HL-60 (cell line): ENCODE results near the gene CCT8.

Experiments used
- DNase-seq, 2 experiments: peaks; one replicate each; pipeline ENCODE4 v3.0.0-alpha.2; 2010 to 2020; ENCODE audit warnings: low read depth in 1 of 2, low spot score in 1 of 2
- H3K27ac ChIP-seq: fragments of 250-450 bp; sonication (Bioruptor Pico); replicated peaks from 2 replicates; pipeline ENCODE4 v1.5.1; 2020; ENCODE audit warnings: mild to moderate bottlenecking, moderate library complexity
- H3K27me3 ChIP-seq: fragments of 250-450 bp; sonication (Bioruptor Pico); 2 replicates; pipeline ENCODE4 v1.5.1; 2021; ENCODE audit warnings: mild to moderate bottlenecking, moderate library complexity; ENCODE audit not compliant: insufficient read depth, poor library complexity, severe bottlenecking
- H3K4me3 ChIP-seq: replicated peaks from 2 replicates; pipeline ENCODE4 v1.5.1; 2011; ENCODE audit warnings: mild to moderate bottlenecking, control low read depth, low read length; ENCODE audit not compliant: insufficient read depth
- CTCF ChIP-seq: IDR thresholded peaks from one replicate; pipeline ENCODE4 v1.5.1; 2011; ENCODE audit warnings: low read length, control low read depth, inconsistent platforms; ENCODE audit not compliant: insufficient read depth
- GABPA ChIP-seq: IDR thresholded peaks from 2 replicates; pipeline ENCODE4 v1.6.1; 2012; ENCODE audit warnings: low read depth
- POLR2AphosphoS5 ChIP-seq: IDR thresholded peaks from 2 replicates; pipeline ENCODE4 v1.6.1; 2012; ENCODE audit warnings: low read depth
- REST ChIP-seq: IDR thresholded peaks from 2 replicates; pipeline ENCODE4 v1.6.1; 2012; ENCODE audit warnings: low read depth; ENCODE audit not compliant: insufficient replicate concordance
- SPI1 ChIP-seq: IDR thresholded peaks from 2 replicates; pipeline ENCODE4 v1.6.1; 2012; ENCODE audit warnings: low read depth, mild to moderate bottlenecking, borderline replicate concordance

CCT8 gene

GRCh38 chr21:29114765-29115500 lies 41.5 kb upstream of the CCT8 start:
- TF ChIP-seq POLR2AphosphoS5 (no peak), REST (no peak), CTCF (no peak), SPI1 (no peak), GABPA (no peak)
- DNase-seq: no peak
- Histone ChIP-seq H3K4me3 (no peak overlapping the region), H3K27ac (no peak overlapping the region), H3K27me3 (no peaks in the 10 kb centered on the region)

GRCh38 chr21:29105218-29105617 lies 31.8 kb upstream of the CCT8 start:
- Histone ChIP-seq H3K27ac (no peak overlapping the region), H3K27me3 (no peaks in the 10 kb centered on the region), H3K4me3 (no peak overlapping the region)
- no peak for DNase-seq
- TF ChIP-seq REST (no peak), POLR2AphosphoS5 (no peak), CTCF (no peak), SPI1 (no peak), GABPA (no peak)

- TF ChIP-seq CTCF (no peak), REST (no peak), POLR2AphosphoS5 (no peak), SPI1 (no peak), GABPA (no peak)
- H3K27ac ChIP-seq: no peak overlapping the region
- no peaks in the 10 kb centered on the region for H3K27me3 ChIP-seq
- no peak for DNase-seq
- no peak overlapping the region for H3K4me3 ChIP-seq
Observed at GRCh38 chr21:29104239-29104708, 30.8 kb upstream of the CCT8 start.
